ENCODE data around the gene SOX8.

GRCh38 chr16:1012722-1013592 lies 31.4 kb downstream of the SOX8 start:
- no peak for TF ChIP-seq GATA2 (IDR thresholded peaks at IDR 0.05; ENCODE audit: low read depth, low read length)
- TF ChIP-seq GATA3 (IDR thresholded peaks at IDR 0.05; ENCODE audit: low read depth, low read length) = no peak
